DND-41 (cell line): ENCODE results near the gene PPP6R2.

ENCODE experiments used
- CTCF ChIP-seq: IDR thresholded peaks from 2 replicates; pipeline ENCODE4 v1.5.1; 2012; ENCODE audit warnings: borderline replicate concordance, low read length, moderate library complexity, mild to moderate bottlenecking; ENCODE audit not compliant: poor library complexity, severe bottlenecking; ENCODE audit errors: extremely low read depth
- EZH2 ChIP-seq: IDR thresholded peaks from 3 replicates; pipeline ENCODE4 v1.6.1; 2012; ENCODE audit warnings: borderline replicate concordance, low read depth, mild to moderate bottlenecking, moderate library complexity, low read length, inconsistent platforms; ENCODE audit not compliant: severe bottlenecking

GRCh38 chr22:50315289-50316113, 27.6 kb upstream of the PPP6R2 start:
- no peak for TF ChIP-seq EZH2
- TF ChIP-seq CTCF: no peak
